Measurements from ENCODE around the gene PINLYP. TPM values are rescaled to one million over a fixed set of nuclear protein-coding genes. Genes with fewer than 3 reads are reported as not detected.

Gene PINLYP
- total RNA-seq, 1 donor from 2014 or later = 0.91 TPM

GRCh38 chr19:43563816-43564457 is 11.7 kb upstream of the PINLYP start:
- Mint-ChIP-seq H3K4me3 (ENCODE audit: unreplicated experiment) (no peak overlapping the region), H3K9me3 (ENCODE audit: unreplicated experiment) (no peaks in the 10 kb centered on the region)

GRCh38 chr19:43564800-43565199 is 10.8 kb upstream of the PINLYP start:
- no peak for DNase-seq (ENCODE audit: extremely low spot score, unreplicated experiment)
- Mint-ChIP-seq H3K9me3 (ENCODE audit: unreplicated experiment) (no peaks in the 10 kb centered on the region), H3K27me3 (ENCODE audit: unreplicated experiment) (no peaks in the 10 kb centered on the region), H3K4me3 (ENCODE audit: unreplicated experiment) (no peak overlapping the region), H3K4me1 (ENCODE audit: unreplicated experiment) (peaks cover 16% of the 10 kb centered on the region), H3K36me3 (ENCODE audit: unreplicated experiment) (peaks cover 9% of the 10 kb centered on the region), H3K27ac (ENCODE audit: unreplicated experiment) (no peak overlapping the region)
- no peak for TF ChIP-seq CTCF (IDR thresholded peaks at IDR 0.05)

More at GRCh38 chr19:43563816-43564457, 11.7 kb upstream of the PINLYP start:
- Mint-ChIP-seq H3K27ac (ENCODE audit: unreplicated experiment) (peak overlapping the region; percentile 79), H3K4me1 (ENCODE audit: unreplicated experiment) (peaks cover 16% of the 10 kb centered on the region), H3K36me3 (ENCODE audit: unreplicated experiment) (peaks cover 11% of the 10 kb centered on the region), H3K27me3 (ENCODE audit: unreplicated experiment) (no peaks in the 10 kb centered on the region)
- no peak for DNase-seq (ENCODE audit: extremely low spot score, unreplicated experiment)
- no peak for TF ChIP-seq CTCF (IDR thresholded peaks at IDR 0.05)

- DNase-seq (ENCODE audit: extremely low spot score, unreplicated experiment) = no peak
- no peak overlapping the region for H3K27ac Mint-ChIP-seq (ENCODE audit: unreplicated experiment)
- TF ChIP-seq CTCF (IDR thresholded peaks at IDR 0.05) = no peak
- H3K36me3 Mint-ChIP-seq (ENCODE audit: unreplicated experiment) = peaks cover 6% of the 10 kb centered on the region
- peaks cover 7% of the 10 kb centered on the region for H3K4me1 Mint-ChIP-seq (ENCODE audit: unreplicated experiment)
- H3K4me3 Mint-ChIP-seq (ENCODE audit: unreplicated experiment) = no peak overlapping the region
- no peaks in the 10 kb centered on the region for H3K9me3 Mint-ChIP-seq (ENCODE audit: unreplicated experiment)
- H3K27me3 Mint-ChIP-seq (ENCODE audit: unreplicated experiment) = no peaks in the 10 kb centered on the region
Measured at GRCh38 chr19:43569657-43570056, 5.9 kb upstream of the PINLYP start.

- Mint-ChIP-seq H3K36me3 (ENCODE audit: unreplicated experiment) (peaks cover 6% of the 10 kb centered on the region), H3K4me3 (ENCODE audit: unreplicated experiment) (no peak overlapping the region), H3K4me1 (ENCODE audit: unreplicated experiment) (peaks cover 14% of the 10 kb centered on the region), H3K9me3 (ENCODE audit: unreplicated experiment) (no peaks in the 10 kb centered on the region), H3K27me3 (ENCODE audit: unreplicated experiment) (no peaks in the 10 kb centered on the region), H3K27ac (ENCODE audit: unreplicated experiment) (no peak overlapping the region)
- DNase-seq (ENCODE audit: extremely low spot score, unreplicated experiment) = no peak
- no peak for TF ChIP-seq CTCF (IDR thresholded peaks at IDR 0.05)
Measured at GRCh38 chr19:43570174-43570791, 5.3 kb upstream of the PINLYP start.

- no peak for TF ChIP-seq CTCF (IDR thresholded peaks at IDR 0.05)
- no peak for DNase-seq (ENCODE audit: extremely low spot score, unreplicated experiment)
- no peak overlapping the region for H3K4me3 Mint-ChIP-seq (ENCODE audit: unreplicated experiment)
- no peaks in the 10 kb centered on the region for H3K9me3 Mint-ChIP-seq (ENCODE audit: unreplicated experiment)
- peaks cover 18% of the 10 kb centered on the region for H3K4me1 Mint-ChIP-seq (ENCODE audit: unreplicated experiment)
- H3K36me3 Mint-ChIP-seq (ENCODE audit: unreplicated experiment) = peaks cover 5% of the 10 kb centered on the region
- H3K27ac Mint-ChIP-seq (ENCODE audit: unreplicated experiment) = no peak overlapping the region
- H3K27me3 Mint-ChIP-seq (ENCODE audit: unreplicated experiment) = no peaks in the 10 kb centered on the region
Measured at GRCh38 chr19:43572171-43572588, 3.4 kb upstream of the PINLYP start.

Data from osteocyte (in vitro differentiated cells).